HepG2 (cell line): ENCODE results near the gene FAM110C. TPM values are rescaled to one million over a fixed set of nuclear protein-coding genes. Genes with fewer than 3 reads are reported as not detected.

Experiments
- ELF3 ChIP-seq: IDR thresholded peaks from 2 replicates; pipeline ENCODE4 v1.6.1; 2016; ENCODE audit warnings: missing genetic modification reagents, missing compliant biosample characterization
- FOXA1 ChIP-seq, 2 experiments: fragments of 450-650 bp in 1 of 2; sonication (generic) in 1 of 2; formaldehyde crosslinking in 1 of 2; IDR thresholded peaks; 2 replicates each; pipeline versions ENCODE4 v1.4.0 to v1.6.1; 2016 to 2020; ENCODE audit warnings: missing genetic modification reagents in 1 of 2
- HNRNPL ChIP-seq: fragments of 200-400 bp; formaldehyde crosslinking; IDR thresholded peaks from 2 replicates; pipeline ENCODE4 v1.6.1; 2017; ENCODE audit warnings: mild to moderate bottlenecking, low read depth, low read length
- HOXA3 ChIP-seq: sonication (generic); formaldehyde crosslinking; IDR thresholded peaks from 2 replicates; pipeline ENCODE4 v1.5.0; 2020; ENCODE audit warnings: missing genetic modification reagents
- KDM2A ChIP-seq: sonication (generic); formaldehyde crosslinking; IDR thresholded peaks from 2 replicates; pipeline ENCODE4 v1.4.0; 2020; ENCODE audit warnings: low read depth, missing genetic modification reagents, borderline replicate concordance
- KLF9 ChIP-seq: IDR thresholded peaks from 2 replicates; pipeline ENCODE4 v1.6.1; 2016; ENCODE audit warnings: low read depth
- NONO ChIP-seq, 2 experiments: fragments of 450-650 bp in 1 of 2; sonication (generic) in 1 of 2; formaldehyde crosslinking in 1 of 2; IDR thresholded peaks in 1 of 2; conservative IDR thresholded peaks in 1 of 2; 2 replicates each; pipeline versions ENCODE4 v1.6.1 to v1.8.0; 2017 to 2022; ENCODE audit warnings: mild to moderate bottlenecking in 1 of 2, missing genetic modification reagents in 1 of 2, moderate library complexity in 1 of 2
- POGZ ChIP-seq: sonication (generic); formaldehyde crosslinking; IDR thresholded peaks from 2 replicates; pipeline ENCODE4 v1.4.0; 2020; ENCODE audit warnings: mild to moderate bottlenecking, missing genetic modification reagents
- RAD21 ChIP-seq: fragments of 450-650 bp; formaldehyde crosslinking; IDR thresholded peaks from 2 replicates; pipeline ENCODE4 v1.5.0; 2020; ENCODE audit warnings: mild to moderate bottlenecking
- SALL2 ChIP-seq: sonication (generic); formaldehyde crosslinking; IDR thresholded peaks from 2 replicates; pipeline ENCODE4 v1.8.1; 2023; ENCODE audit warnings: mild to moderate bottlenecking, missing genetic modification reagents, inconsistent platforms
- SETDB1 ChIP-seq: sonication (generic); formaldehyde crosslinking; IDR thresholded peaks from 2 replicates; pipeline ENCODE4 v1.5.1; 2020; ENCODE audit warnings: missing genetic modification reagents, mild to moderate bottlenecking, borderline replicate concordance
- SMC3 ChIP-seq: IDR thresholded peaks from 2 replicates; pipeline ENCODE4 v1.6.1; 2011; ENCODE audit warnings: low read length, improper control_type of control experiment
- SOX5 ChIP-seq: IDR thresholded peaks from 2 replicates; pipeline ENCODE4 v1.6.1; 2016; ENCODE audit warnings: borderline replicate concordance
- SP4 ChIP-seq: sonication (generic); formaldehyde crosslinking; IDR thresholded peaks from 2 replicates; pipeline ENCODE4 v1.8.1; 2023; ENCODE audit warnings: mild to moderate bottlenecking, missing genetic modification reagents
- TEAD3 ChIP-seq: optimal IDR thresholded peaks from 2 replicates; pipeline ENCODE3; 2016; ENCODE audit warnings: borderline replicate concordance
- THAP11 ChIP-seq: IDR thresholded peaks from 2 replicates; pipeline ENCODE4 v1.6.1; 2016; ENCODE audit warnings: missing biosample characterization, missing genetic modification reagents
- ZMYM2 ChIP-seq: sonication (generic); formaldehyde crosslinking; IDR thresholded peaks from 2 replicates; pipeline ENCODE4 v1.8.0; 2022; ENCODE audit warnings: mild to moderate bottlenecking, missing genetic modification reagents
- ZNF546 ChIP-seq: sonication (generic); formaldehyde crosslinking; conservative IDR thresholded peaks from 2 replicates; pipeline ENCODE4 v1.8.1; 2023; ENCODE audit warnings: mild to moderate bottlenecking, missing genetic modification reagents
- ZNF567 ChIP-seq: sonication (generic); formaldehyde crosslinking; IDR thresholded peaks from 2 replicates; pipeline ENCODE4 v1.8.1; 2023; ENCODE audit warnings: mild to moderate bottlenecking, missing genetic modification reagents, borderline replicate concordance
- ZNF580 ChIP-seq: IDR thresholded peaks from 2 replicates; pipeline ENCODE4 v1.6.1; 2016; ENCODE audit warnings: low read depth, borderline replicate concordance
- ZNF703 ChIP-seq: sonication (generic); formaldehyde crosslinking; IDR thresholded peaks from 2 replicates; pipeline ENCODE4 v1.5.1; 2020; ENCODE audit warnings: missing genetic modification reagents, mild to moderate bottlenecking, moderate library complexity, borderline replicate concordance
- ZNF768 ChIP-seq: sonication (generic); formaldehyde crosslinking; IDR thresholded peaks from 2 replicates; pipeline ENCODE4 v1.4.0; 2020; ENCODE audit warnings: missing genetic modification reagents
- polyA plus RNA-seq, 8 experiments: library from polyadenylated mRNA; depleted of rRNA in 3 of 8; stranded (reverse) in 7 of 8; unstranded in 1 of 8; fragments of >200 nt; fragmentation: Illumina TruSeq in 4 of 8; extraction: Trizol in 4 of 8; gene quantifications; 2 replicates each; pipeline versions ENCODE4 v1.2.1 to v1.2.3, GENCODE V29; 2011 to 2016; ENCODE audit warnings: low read depth in 4 of 8, missing spikeins in 1 of 8, mixed read lengths in 1 of 8; ENCODE audit not compliant: insufficient read depth in 1 of 8
- total RNA-seq, 5 experiments: library from RNA; depleted of rRNA; stranded (reverse); fragments of >200 nt; fragmentation: Illumina TruSeq; extraction: Trizol; gene quantifications; 2 replicates each; pipeline ENCODE4 v1.2.3, GENCODE V29; 2016; ENCODE audit warnings: low read depth in 1 of 5
- TF ChIP-seq, protein P1 (sequence below): sonication (generic); formaldehyde crosslinking; IDR thresholded peaks from 2 replicates; pipeline ENCODE4 v1.8.0; 2022; ENCODE audit warnings: mild to moderate bottlenecking, missing genetic modification reagents, moderate library complexity
- TF ChIP-seq, protein P2 (sequence below): sonication (generic); formaldehyde crosslinking; IDR thresholded peaks from 2 replicates; pipeline ENCODE4 v1.5.0; 2020; ENCODE audit warnings: mild to moderate bottlenecking, missing genetic modification reagents, moderate library complexity
- TF ChIP-seq, protein P3 (sequence below): sonication (generic); formaldehyde crosslinking; IDR thresholded peaks from 2 replicates; pipeline ENCODE4 v1.5.1; 2020; ENCODE audit warnings: missing genetic modification reagents, mild to moderate bottlenecking, borderline replicate concordance

FAM110C gene
- total and polyA plus RNA-seq, 2 of the 13 experiments (the other 11 are each of a cell fraction or from before 2014, with no cell fraction given), result 1.2 to 3.5 TPM

DNA sequence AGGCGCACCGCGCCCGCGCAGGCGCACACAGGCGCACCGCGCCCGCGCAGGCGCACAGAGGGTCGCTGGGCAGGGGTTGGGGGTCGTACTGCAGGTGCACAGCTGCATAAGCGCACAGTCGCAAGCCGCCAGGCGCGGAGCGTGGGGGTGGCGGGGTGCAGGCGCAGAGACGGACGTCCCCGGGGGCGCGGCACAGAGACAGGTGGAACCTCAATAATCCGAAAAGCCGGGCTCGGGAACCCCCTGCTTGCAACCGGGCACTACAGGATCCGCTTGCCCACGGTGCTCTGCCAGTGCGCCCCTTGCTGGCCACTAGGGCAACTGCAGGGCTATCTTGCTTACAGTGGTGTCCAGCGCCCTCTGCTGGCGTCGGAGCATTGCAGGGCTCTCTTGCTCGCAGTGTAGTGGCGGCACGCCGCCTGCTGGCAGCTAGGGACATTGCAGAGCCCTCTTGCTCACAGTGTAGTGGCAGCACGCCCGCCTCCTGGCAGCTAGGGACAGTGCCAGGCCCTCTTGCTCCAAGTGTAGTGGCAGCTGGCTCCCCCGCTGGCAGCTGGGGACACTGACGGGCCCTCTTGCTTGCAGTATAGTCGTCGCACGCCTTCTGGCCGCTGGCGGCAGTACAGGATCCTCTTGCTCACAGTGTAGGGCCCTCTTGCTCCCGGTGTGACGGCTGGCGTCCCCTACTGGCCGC is 34.9 kb downstream of the FAM110C start (continued):
- TF ChIP-seq ELF3 (no peak), RAD21 (CRISPR knock-in tag) (peak; percentile 75), HOXA3 (CRISPR knock-in tag) (peak; percentile 77), ZNF567 (CRISPR knock-in tag) (no peak), SOX5 (CRISPR knock-in tag) (no peak), SP4 (CRISPR knock-in tag) (peak; percentile 34; the same call in 1 of the 2 replicates), KDM2A (CRISPR knock-in tag) (peak; percentile 22; the same call in 1 of the 2 replicates), SMC3 (peak; percentile 14; the same call in 1 of the 2 replicates), TEAD3 (CRISPR knock-in tag) (peak; percentile 42), ZNF768 (CRISPR knock-in tag) (peak; percentile 43; the same call in 1 of the 2 replicates), HNRNPL (peak; percentile 87), KLF9 (no peak), POGZ (CRISPR knock-in tag) (0 out of 2 replicates have a peak, but pooled peaks have one; percentile 20), ZNF546 (CRISPR knock-in tag) (no peak), THAP11 (no peak), SETDB1 (peak; percentile 81; the same call in 1 of the 2 replicates), ZNF703 (CRISPR knock-in tag) (no peak), ZNF580 (CRISPR knock-in tag) (peak; percentile 31; the same call in 1 of the 2 replicates), ZMYM2 (CRISPR knock-in tag) (0 out of 2 replicates have a peak, but pooled peaks have one; percentile 32), NONO (IDR thresholded peaks at IDR 0.05) (no peak), NONO (CRISPR knock-in tag; conservative IDR thresholded peaks at IDR 0.05) (0 out of 2 replicates have a peak, but pooled peaks have one; percentile 14), FOXA1 (IDR thresholded peaks at IDR 0.05) (no peak), FOXA1 (CRISPR knock-in tag; IDR thresholded peaks at IDR 0.05) (peak; percentile 14; the same call in 1 of the 2 replicates), SALL2 (CRISPR knock-in tag) (no peak)
- TF ChIP-seq, protein P1, sequence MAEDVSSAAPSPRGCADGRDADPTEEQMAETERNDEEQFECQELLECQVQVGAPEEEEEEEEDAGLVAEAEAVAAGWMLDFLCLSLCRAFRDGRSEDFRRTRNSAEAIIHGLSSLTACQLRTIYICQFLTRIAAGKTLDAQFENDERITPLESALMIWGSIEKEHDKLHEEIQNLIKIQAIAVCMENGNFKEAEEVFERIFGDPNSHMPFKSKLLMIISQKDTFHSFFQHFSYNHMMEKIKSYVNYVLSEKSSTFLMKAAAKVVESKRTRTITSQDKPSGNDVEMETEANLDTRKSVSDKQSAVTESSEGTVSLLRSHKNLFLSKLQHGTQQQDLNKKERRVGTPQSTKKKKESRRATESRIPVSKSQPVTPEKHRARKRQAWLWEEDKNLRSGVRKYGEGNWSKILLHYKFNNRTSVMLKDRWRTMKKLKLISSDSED, result peak; percentile 100
- TF ChIP-seq, protein P2, sequence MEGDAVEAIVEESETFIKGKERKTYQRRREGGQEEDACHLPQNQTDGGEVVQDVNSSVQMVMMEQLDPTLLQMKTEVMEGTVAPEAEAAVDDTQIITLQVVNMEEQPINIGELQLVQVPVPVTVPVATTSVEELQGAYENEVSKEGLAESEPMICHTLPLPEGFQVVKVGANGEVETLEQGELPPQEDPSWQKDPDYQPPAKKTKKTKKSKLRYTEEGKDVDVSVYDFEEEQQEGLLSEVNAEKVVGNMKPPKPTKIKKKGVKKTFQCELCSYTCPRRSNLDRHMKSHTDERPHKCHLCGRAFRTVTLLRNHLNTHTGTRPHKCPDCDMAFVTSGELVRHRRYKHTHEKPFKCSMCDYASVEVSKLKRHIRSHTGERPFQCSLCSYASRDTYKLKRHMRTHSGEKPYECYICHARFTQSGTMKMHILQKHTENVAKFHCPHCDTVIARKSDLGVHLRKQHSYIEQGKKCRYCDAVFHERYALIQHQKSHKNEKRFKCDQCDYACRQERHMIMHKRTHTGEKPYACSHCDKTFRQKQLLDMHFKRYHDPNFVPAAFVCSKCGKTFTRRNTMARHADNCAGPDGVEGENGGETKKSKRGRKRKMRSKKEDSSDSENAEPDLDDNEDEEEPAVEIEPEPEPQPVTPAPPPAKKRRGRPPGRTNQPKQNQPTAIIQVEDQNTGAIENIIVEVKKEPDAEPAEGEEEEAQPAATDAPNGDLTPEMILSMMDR (CRISPR knock-in tag), result peak; percentile 93
- TF ChIP-seq, protein P3, sequence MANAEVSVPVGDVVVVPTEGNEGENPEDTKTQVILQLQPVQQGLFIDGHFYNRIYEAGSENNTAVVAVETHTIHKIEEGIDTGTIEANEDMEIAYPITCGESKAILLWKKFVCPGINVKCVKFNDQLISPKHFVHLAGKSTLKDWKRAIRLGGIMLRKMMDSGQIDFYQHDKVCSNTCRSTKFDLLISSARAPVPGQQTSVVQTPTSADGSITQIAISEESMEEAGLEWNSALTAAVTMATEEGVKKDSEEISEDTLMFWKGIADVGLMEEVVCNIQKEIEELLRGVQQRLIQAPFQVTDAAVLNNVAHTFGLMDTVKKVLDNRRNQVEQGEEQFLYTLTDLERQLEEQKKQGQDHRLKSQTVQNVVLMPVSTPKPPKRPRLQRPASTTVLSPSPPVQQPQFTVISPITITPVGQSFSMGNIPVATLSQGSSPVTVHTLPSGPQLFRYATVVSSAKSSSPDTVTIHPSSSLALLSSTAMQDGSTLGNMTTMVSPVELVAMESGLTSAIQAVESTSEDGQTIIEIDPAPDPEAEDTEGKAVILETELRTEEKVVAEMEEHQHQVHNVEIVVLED (CRISPR knock-in tag), result no peak
